Duodenal mucosa (tissue), 2 donors: ENCODE results near the gene TTC22.
A peak's percentile ranks its signal among the peaks of the same experiment; 100 is the strongest.

Experiments
- H3K27ac ChIP-seq: one replicate; pipeline ENCODE4 v1.7.0; 2013; ENCODE audit warnings: low read depth, low read length
- H3K27me3 ChIP-seq, 2 donors: one replicate each; pipeline ENCODE4 v1.7.0; 2013; ENCODE audit warnings: low read length in 2 of 2, control low read depth in 1 of 2; ENCODE audit not compliant: insufficient read depth in 2 of 2, control insufficient read depth in 1 of 2
- H3K36me3 ChIP-seq, 2 donors: one replicate each; pipeline ENCODE4 v1.7.0; 2013; ENCODE audit warnings: low read length in 2 of 2, control low read depth in 1 of 2; ENCODE audit not compliant: insufficient read depth in 2 of 2, control insufficient read depth in 1 of 2
- H3K4me1 ChIP-seq, 2 donors: one replicate each; pipeline ENCODE4 v1.7.0; 2013; ENCODE audit warnings: low read length in 2 of 2, control low read depth in 1 of 2; ENCODE audit not compliant: insufficient read depth in 2 of 2, control insufficient read depth in 1 of 2
- H3K4me3 ChIP-seq, 2 donors: one replicate each; pipeline ENCODE4 v1.7.0; 2013; ENCODE audit warnings: low read length in 2 of 2, low read depth in 1 of 2
- H3K9ac ChIP-seq, 2 donors: one replicate each; pipeline ENCODE4 v1.7.0; 2013; ENCODE audit warnings: low read length in 2 of 2, low read depth in 1 of 2
- H3K9me3 ChIP-seq, 2 donors: one replicate each; pipeline ENCODE4 v1.7.0; 2013; ENCODE audit warnings: low read length in 2 of 2, control low read depth in 1 of 2; ENCODE audit not compliant: control insufficient read depth in 1 of 2

The TTC22 gene

GRCh38 chr1:54808443-54809207 is 7.5 kb upstream of the TTC22 start:
- Histone ChIP-seq H3K9ac (no peak overlapping the region), H3K4me1 (peaks cover 40 to 41% of the 10 kb centered on the region in 2 donors), H3K4me3 (no peak overlapping the region), H3K9me3 (no peaks in the 10 kb centered on the region), H3K27me3 (no peaks in the 10 kb centered on the region), H3K36me3 (no peaks in the 10 kb centered on the region), H3K27ac (no peak overlapping the region)

- H3K36me3 ChIP-seq = no peaks in the 10 kb centered on the region
- H3K27ac ChIP-seq = no peak overlapping the region
- H3K9ac ChIP-seq = no peak overlapping the region
These were observed 6.6 kb upstream of the TTC22 start for GRCh38 chr1:54807756-54808155.

GRCh38 chr1:54806931-54807611 is 5.9 kb upstream of the TTC22 start:
- H3K27me3 ChIP-seq = no peaks in the 10 kb centered on the region
- H3K27ac ChIP-seq = no peak overlapping the region
- H3K4me3 ChIP-seq = no peak overlapping the region
- no peaks in the 10 kb centered on the region for H3K36me3 ChIP-seq
- peaks cover 32 to 34% of the 10 kb centered on the region in 2 donors for H3K4me1 ChIP-seq
- H3K9ac ChIP-seq = no peak overlapping the region
- no peaks in the 10 kb centered on the region for H3K9me3 ChIP-seq

More at GRCh38 chr1:54807756-54808155, 6.6 kb upstream of the TTC22 start:
- H3K4me1 ChIP-seq = peaks cover 33 to 34% of the 10 kb centered on the region in 2 donors
- H3K27me3 ChIP-seq = no peaks in the 10 kb centered on the region
- H3K4me3 ChIP-seq = no peak overlapping the region
- no peaks in the 10 kb centered on the region for H3K9me3 ChIP-seq

DNA sequence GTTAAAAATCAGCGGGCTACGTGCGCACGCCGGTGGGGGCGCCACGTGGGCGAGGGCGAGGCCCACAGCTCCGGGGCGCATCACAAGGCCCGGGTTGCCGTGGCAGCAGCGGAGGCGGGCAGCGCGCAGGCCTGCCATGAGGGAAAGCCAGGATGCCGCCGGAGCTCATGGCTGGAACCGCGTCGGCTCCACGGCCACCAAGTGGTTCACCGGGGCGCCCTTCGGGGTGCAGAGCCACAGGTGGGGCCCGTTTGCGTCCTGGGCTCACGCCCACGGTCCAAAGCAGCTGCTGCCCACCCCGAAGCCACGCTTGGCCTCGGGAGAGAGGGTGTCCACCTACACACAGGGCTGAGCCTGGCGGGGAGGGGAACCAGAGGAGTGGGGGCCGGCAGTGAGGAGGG is 4.9 kb upstream of the TTC22 start:
- Histone ChIP-seq H3K27ac (no peak overlapping the region), H3K9ac (no peak overlapping the region), H3K4me3 (no peak overlapping the region), H3K36me3 (no peaks in the 10 kb centered on the region), H3K4me1 (peaks cover 40% of the 10 kb centered on the region in 2 donors), H3K27me3 (no peaks in the 10 kb centered on the region), H3K9me3 (no peaks in the 10 kb centered on the region)

- H3K27me3 ChIP-seq = no peaks in the 10 kb centered on the region
- H3K9ac ChIP-seq = no peak overlapping the region
- H3K4me3 ChIP-seq = no peak overlapping the region
- H3K4me1 ChIP-seq = peaks cover 40% of the 10 kb centered on the region in 2 donors
- H3K36me3 ChIP-seq = no peaks in the 10 kb centered on the region
- no peaks in the 10 kb centered on the region for H3K9me3 ChIP-seq
- no peak overlapping the region for H3K27ac ChIP-seq
These were observed 4.3 kb upstream of the TTC22 start for GRCh38 chr1:54805466-54805865.

GRCh38 chr1:54804471-54805132 is 3.5 kb upstream of the TTC22 start:
- Histone ChIP-seq H3K27ac (no peak overlapping the region), H3K36me3 (no peaks in the 10 kb centered on the region), H3K4me3 (no peak overlapping the region), H3K4me1 (peaks cover 44 to 48% of the 10 kb centered on the region in 2 donors), H3K9ac (no peak overlapping the region), H3K9me3 (no peaks in the 10 kb centered on the region), H3K27me3 (no peaks in the 10 kb centered on the region)

DNA sequence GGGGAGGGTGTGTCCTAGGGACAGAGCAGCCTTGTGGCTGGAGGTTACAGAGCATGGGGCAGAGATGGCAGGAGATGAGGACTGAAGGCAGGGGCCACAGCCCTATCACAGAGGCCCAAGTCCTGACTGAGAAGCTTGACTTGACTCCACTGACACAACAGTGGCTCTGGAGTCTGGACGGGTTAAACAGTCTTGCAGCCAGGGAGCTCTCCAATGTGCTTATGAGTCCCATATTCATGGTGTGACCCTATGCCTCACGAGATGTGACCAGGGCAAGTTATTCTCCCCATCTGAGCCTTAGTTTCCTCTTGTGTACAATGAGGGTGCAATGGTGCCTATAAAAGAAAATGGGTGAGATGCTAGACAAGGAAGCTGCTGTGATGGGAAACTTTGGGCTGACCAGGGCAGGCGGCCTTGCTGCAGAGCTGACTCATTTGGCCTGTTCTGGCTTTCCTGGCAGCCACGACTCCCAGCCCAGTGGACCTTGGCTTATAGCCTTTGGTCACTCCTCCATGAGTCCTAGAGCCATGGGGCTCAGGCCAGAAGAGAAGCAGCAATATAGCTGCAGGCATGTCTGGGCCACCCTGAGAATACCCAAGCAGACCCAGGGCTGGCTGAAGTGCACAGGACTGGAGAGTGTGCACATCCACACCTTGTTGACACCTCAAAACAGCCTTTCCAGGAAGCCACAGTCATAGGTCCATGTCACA is 2.8 kb upstream of the TTC22 start:
- Histone ChIP-seq H3K4me1 (peaks cover 44 to 48% of the 10 kb centered on the region in 2 donors), H3K36me3 (no peaks in the 10 kb centered on the region), H3K9ac (no peak overlapping the region), H3K27me3 (no peaks in the 10 kb centered on the region), H3K9me3 (no peaks in the 10 kb centered on the region), H3K27ac (no peak overlapping the region), H3K4me3 (no peak overlapping the region)

GRCh38 chr1:54800041-54800898 is 853 bp downstream of the TTC22 start:
- Histone ChIP-seq H3K27me3 (no peaks in the 10 kb centered on the region), H3K9ac (peak overlapping the region; percentile 59 to 82), H3K4me1 (peaks cover 66 to 75% of the 10 kb centered on the region in 2 donors), H3K36me3 (peaks cover 0 to 3% of the 10 kb centered on the region in 2 donors), H3K27ac (peak overlapping the region; percentile 80), H3K9me3 (no peaks in the 10 kb centered on the region), H3K4me3 (peak overlapping the region; percentile 74 to 85)
